Prostate gland (tissue), 2 donors: Measurements from ENCODE around the gene ABCC3.

Experiments
- CTCF ChIP-seq, 4 experiments: fragments of 200-600 bp in 2 of 4; fragments of 450-650 bp in 2 of 4; sonication (generic) in 2 of 4; IDR thresholded peaks; 1 replicate in 3 of 4; 2 replicates in 1 of 4; pipeline ENCODE4 v1.5.1; 2016 to 2019; ENCODE audit warnings: antibody characterized with exemption in 4 of 4, mild to moderate bottlenecking in 2 of 4, moderate library complexity in 2 of 4
- POLR2A ChIP-seq: fragments of 450-650 bp; IDR thresholded peaks from one replicate; pipeline ENCODE4 v1.6.1; 2016; ENCODE audit warnings: antibody characterized with exemption, mild to moderate bottlenecking
- POLR2AphosphoS5 ChIP-seq: sonication (generic); formaldehyde crosslinking; IDR thresholded peaks from one replicate; pipeline ENCODE4 v1.6.1; 2017; ENCODE audit warnings: antibody characterized with exemption

GRCh38 chr17:50693036-50693682 is 58.5 kb downstream of the ABCC3 start:
- no peak for TF ChIP-seq CTCF (IDR thresholded peaks at IDR 0.05)
- no peak for TF ChIP-seq POLR2A
- TF ChIP-seq POLR2AphosphoS5, result peak; percentile 45
